ENCODE measurements around the gene TAF4B.

GRCh38 chr18:26405190-26405801, 179.1 kb downstream of the TAF4B start:
- TF ChIP-seq CTCF (IDR thresholded peaks at IDR 0.05) (peak in 2 of 6 experiments; percentile 22), POLR2A (IDR thresholded peaks at IDR 0.05) (no peak), POLR2AphosphoS5 (IDR thresholded peaks at IDR 0.05) (no peak)

All from upper lobe of left lung (tissue), 4 donors.